GM12878 (cell line): ENCODE data around the gene PPARA. TPM values are rescaled to one million over a fixed set of nuclear protein-coding genes. Genes with fewer than 3 reads are reported as not detected.

ENCODE experiments used
- ATAC-seq: fragments of 200-7000 bp; cut with Tn5 transposase; 3 replicates; pipeline ENCODE4 v1.9.1; 2020; ENCODE audit warnings: mild to moderate bottlenecking, moderate library complexity
- BruUV-seq: library from RNA; stranded (reverse); fragments of 400-500 nt; replicated peaks from 2 replicates; lab custom pipeline; 2021; lab: Mats Ljungman, UMichigan
- CTCF ChIA-PET: fragments of 300-600 bp; sonication (Branson Sonifier 250); formaldehyde crosslinking; extraction: SDS; loops from one replicate; lab custom pipeline; 2021; ENCODE audit warnings: inconsistent platforms; lab: Yijun Ruan, JAX
- POLR2A ChIA-PET: fragments of 350-600 bp; formaldehyde crosslinking; extraction: SDS; loops from one replicate; lab custom pipeline; 2021; ENCODE audit warnings: inconsistent platforms; lab: Charles Lee
- RAD21 ChIA-PET: fragments of 300-600 bp; sonication (Branson Sonifier 250); formaldehyde crosslinking; loops from one replicate; lab custom pipeline; 2023; ENCODE audit warnings: antibody characterized with exemption; ENCODE audit not compliant: unreplicated experiment; lab: Charles Lee
- SMC1A ChIA-PET: fragments of 300-600 bp; sonication (Branson Sonifier 250); formaldehyde crosslinking; loops from one replicate; lab custom pipeline; 2023; ENCODE audit not compliant: unreplicated experiment, uncharacterized antibody; lab: Charles Lee
- DNase-seq: peaks from one replicate; pipeline ENCODE4 v3.0.0-alpha.2; 2011; ENCODE audit warnings: low read depth, low spot score
- FAIRE-seq: peaks from 3 replicates; lab custom pipeline; 2011; peaks lifted over from hg19 to GRCh38; lab: Jason Lieb, UNC
- H2AFZ ChIP-seq: 2 replicates; pipeline ENCODE4 v1.6.0; 2011; ENCODE audit warnings: low read depth, low read length, control low read depth; ENCODE audit not compliant: control insufficient read depth
- H3K27ac ChIP-seq: 2 replicates; pipeline ENCODE4 v1.5.1; 2011; ENCODE audit warnings: control low read depth; ENCODE audit not compliant: control insufficient read depth, insufficient read depth
- H3K27me3 ChIP-seq, 2 experiments: replicated peaks in 1 of 2; 2 replicates each; pipeline versions ENCODE4 v1.6.0 to v1.6.1; 2011; ENCODE audit warnings: low read length in 1 of 2; ENCODE audit not compliant: control insufficient read depth in 2 of 2, insufficient read depth in 2 of 2
- H3K36me3 ChIP-seq, 2 experiments: 2 replicates each; pipeline ENCODE4 v1.5.1; 2011; ENCODE audit warnings: low read length in 1 of 2; ENCODE audit not compliant: control insufficient read depth in 2 of 2, insufficient read depth in 2 of 2
- H3K4me1 ChIP-seq: 2 replicates; pipeline ENCODE4 v1.6.1; 2011; ENCODE audit warnings: mild to moderate bottlenecking, low read length, moderate library complexity, mixed read lengths; ENCODE audit not compliant: control insufficient read depth, insufficient read depth
- H3K4me2 ChIP-seq: 2 replicates; pipeline ENCODE4 v1.6.0; 2011; ENCODE audit warnings: control low read depth; ENCODE audit not compliant: control insufficient read depth, insufficient read depth
- H3K4me3 ChIP-seq: fragments of 200-600 bp; sonication (generic); 2 replicates; pipeline ENCODE4 v1.5.1; 2016
- H3K79me2 ChIP-seq: 2 replicates; pipeline ENCODE4 v1.6.0; 2011; ENCODE audit warnings: low read length; ENCODE audit not compliant: control insufficient read depth, insufficient read depth
- H3K9ac ChIP-seq: 2 replicates; pipeline ENCODE4 v1.8.0; 2011; ENCODE audit warnings: low read length, control low read depth, mixed read lengths; ENCODE audit not compliant: control insufficient read depth, insufficient read depth
- H3K9me3 ChIP-seq: replicated peaks from 3 replicates; pipeline ENCODE4 v1.5.1; 2011; ENCODE audit warnings: mild to moderate bottlenecking, low read length; ENCODE audit not compliant: control insufficient read depth, insufficient read depth
- H4K20me1 ChIP-seq: 2 replicates; pipeline ENCODE4 v1.6.0; 2011; ENCODE audit not compliant: control insufficient read depth, insufficient read depth
- BACH1 ChIP-seq: fragments of 450-650 bp; IDR thresholded peaks from 2 replicates; pipeline ENCODE4 v1.6.1; 2017; ENCODE audit warnings: mild to moderate bottlenecking, borderline replicate concordance
- CEBPB ChIP-seq, 2 experiments: fragments of 150-350 bp in 1 of 2; IDR thresholded peaks; 2 replicates each; pipeline ENCODE4 v1.6.1; 2012 to 2014; ENCODE audit warnings: low read depth in 2 of 2, low read length in 2 of 2, borderline replicate concordance in 1 of 2, inconsistent platforms in 1 of 2
- CHD2 ChIP-seq: IDR thresholded peaks from 2 replicates; pipeline ENCODE4 v1.6.1; 2011; ENCODE audit warnings: low read depth, low read length, improper control_type of control experiment, borderline replicate concordance
- EGR1 ChIP-seq, 2 experiments: IDR thresholded peaks; 1 replicate in 1 of 2; 2 replicates in 1 of 2; pipeline ENCODE4 v1.6.1; 2011 to 2012; ENCODE audit warnings: low read depth in 2 of 2, low read length in 2 of 2, borderline replicate concordance in 1 of 2, mild to moderate bottlenecking in 1 of 2, moderate library complexity in 1 of 2
- IRF4 ChIP-seq: IDR thresholded peaks from 2 replicates; pipeline ENCODE4 v1.6.1; 2011; ENCODE audit warnings: low read depth, low read length
- JUND ChIP-seq: IDR thresholded peaks from 2 replicates; pipeline ENCODE4 v1.6.1; 2012; ENCODE audit warnings: low read depth, mild to moderate bottlenecking, low read length, improper control_type of control experiment, moderate library complexity
- NFXL1 ChIP-seq: fragments of 450-650 bp; IDR thresholded peaks from 2 replicates; pipeline ENCODE4 v1.6.1; 2017; ENCODE audit warnings: antibody characterized with exemption, mild to moderate bottlenecking, borderline replicate concordance
- POU2F2 ChIP-seq: IDR thresholded peaks from 3 replicates; pipeline ENCODE4 v1.6.1; 2011; ENCODE audit warnings: low read depth, mild to moderate bottlenecking, low read length, borderline replicate concordance
- RAD51 ChIP-seq: fragments of 450-650 bp; IDR thresholded peaks from 2 replicates; pipeline ENCODE4 v1.6.1; 2016; ENCODE audit warnings: moderate library complexity, mild to moderate bottlenecking, inconsistent platforms
- RELA ChIP-seq: fragments of 450-650 bp; IDR thresholded peaks from 2 replicates; pipeline ENCODE4 v1.8.0; 2014; ENCODE audit warnings: borderline replicate concordance; ENCODE audit not compliant: partially characterized antibody
- RUNX3 ChIP-seq: IDR thresholded peaks from 2 replicates; pipeline ENCODE4 v1.6.1; 2012; ENCODE audit warnings: low read length, inconsistent platforms
- SREBF1 ChIP-seq: IDR thresholded peaks from 2 replicates; pipeline ENCODE4 v1.6.1; 2012; ENCODE audit warnings: mild to moderate bottlenecking, low read length
- STAT3 ChIP-seq: IDR thresholded peaks from 2 replicates; pipeline ENCODE4 v1.6.1; 2011; ENCODE audit warnings: low read depth, low read length, improper control_type of control experiment
- WGBS: methylation state at CpG from one replicate; pipeline ENCODE4 v1.1.6; 2016; ENCODE audit warnings: low lambda C conversion rate; ENCODE audit not compliant: insufficient replicate concordance, insufficient coverage; ENCODE audit errors: missing lambda C conversion rate; 5-methylcytosine and 5-hydroxymethylcytosine counted together
- in situ Hi-C: fragments of 300-500 bp; cut with MboI; formaldehyde crosslinking; loops from 9 replicates; pipeline ENCODE4 v1.14.3; 2018; ENCODE audit warnings: mixed read lengths
- intact Hi-C: fragments of 100-400 bp; cut with micrococcal nuclease; formaldehyde crosslinking; loops from one replicate; pipeline ENCODE4 v1.14.2; 2022; ENCODE audit not compliant: unreplicated experiment
- polyA plus RNA-seq, 11 experiments: library from polyadenylated mRNA; depleted of rRNA in 4 of 11; unstranded in 6 of 11; stranded (reverse) in 5 of 11; fragments of >200 nt; fragmentation: Nextera tagmentation in 4 of 11; fragmentation: Illumina TruSeq in 1 of 11; extraction: Ambion mirVana in 4 of 11; extraction: Trizol in 1 of 11; gene quantifications; 1 replicate in 1 of 11; 2 replicates in 10 of 11; pipeline versions ENCODE4 v1.2.1 to v1.2.3, GENCODE V29; 2011 to 2016; ENCODE audit warnings: inconsistent platforms in 2 of 11, missing spikeins in 2 of 11, low read depth in 1 of 11
- total RNA-seq, 4 experiments: library from RNA; depleted of rRNA in 3 of 4; stranded (reverse); fragments of >200 nt in 3 of 4; fragmentation: Illumina TruSeq in 1 of 4; extraction: Trizol in 1 of 4; gene quantifications; 2 replicates each; pipeline versions ENCODE4 v1.2.1 to v1.2.3, GENCODE V29; 2013 to 2021
- TF ChIP-seq, protein P1 (sequence below): IDR thresholded peaks from 2 replicates; pipeline ENCODE4 v1.6.1; 2012; ENCODE audit warnings: low read length, inconsistent platforms
- TF ChIP-seq, protein P2 (sequence below): fragments of 450-650 bp; IDR thresholded peaks from 2 replicates; pipeline ENCODE4 v1.6.1; 2016; ENCODE audit warnings: mild to moderate bottlenecking, moderate library complexity, borderline replicate concordance
- TF ChIP-seq, protein P3 (sequence below): fragments of 150-350 bp; IDR thresholded peaks from 2 replicates; pipeline ENCODE4 v1.6.1; 2014; ENCODE audit warnings: mild to moderate bottlenecking, low read depth, low read length

PPARA gene
- total and polyA plus RNA-seq, 10 of the 15 experiments (the other 5 are each of a cell fraction or from before 2014, with no cell fraction given), result 0.72 to 10.4 (median 4.6) TPM

DNA sequence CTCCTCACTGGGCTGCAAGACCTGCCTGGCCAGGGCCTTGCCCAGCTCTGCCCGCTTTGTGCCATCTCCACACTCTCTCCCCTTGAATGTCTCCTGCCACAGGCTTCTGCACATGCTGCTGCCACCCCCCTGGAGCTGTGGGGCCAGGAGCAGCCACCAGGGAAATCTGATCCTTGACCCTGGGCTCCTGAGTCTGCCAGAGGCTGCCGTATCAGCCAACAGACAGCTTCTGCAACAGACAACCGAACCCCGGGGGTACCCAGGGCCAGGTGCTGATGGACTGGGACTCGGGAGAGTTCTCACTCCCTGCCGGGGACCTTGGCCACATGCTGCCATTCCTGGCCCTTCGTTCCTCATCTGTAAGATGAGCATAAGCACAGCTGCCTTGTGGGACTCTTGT is 3.3 kb upstream of the PPARA start (continued):
- TF ChIP-seq, protein P1, sequence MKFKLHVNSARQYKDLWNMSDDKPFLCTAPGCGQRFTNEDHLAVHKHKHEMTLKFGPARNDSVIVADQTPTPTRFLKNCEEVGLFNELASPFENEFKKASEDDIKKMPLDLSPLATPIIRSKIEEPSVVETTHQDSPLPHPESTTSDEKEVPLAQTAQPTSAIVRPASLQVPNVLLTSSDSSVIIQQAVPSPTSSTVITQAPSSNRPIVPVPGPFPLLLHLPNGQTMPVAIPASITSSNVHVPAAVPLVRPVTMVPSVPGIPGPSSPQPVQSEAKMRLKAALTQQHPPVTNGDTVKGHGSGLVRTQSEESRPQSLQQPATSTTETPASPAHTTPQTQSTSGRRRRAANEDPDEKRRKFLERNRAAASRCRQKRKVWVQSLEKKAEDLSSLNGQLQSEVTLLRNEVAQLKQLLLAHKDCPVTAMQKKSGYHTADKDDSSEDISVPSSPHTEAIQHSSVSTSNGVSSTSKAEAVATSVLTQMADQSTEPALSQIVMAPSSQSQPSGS, result no peak
- no peak for TF ChIP-seq RELA
- TF ChIP-seq, all 136 proteins: peak for 0

DNA sequence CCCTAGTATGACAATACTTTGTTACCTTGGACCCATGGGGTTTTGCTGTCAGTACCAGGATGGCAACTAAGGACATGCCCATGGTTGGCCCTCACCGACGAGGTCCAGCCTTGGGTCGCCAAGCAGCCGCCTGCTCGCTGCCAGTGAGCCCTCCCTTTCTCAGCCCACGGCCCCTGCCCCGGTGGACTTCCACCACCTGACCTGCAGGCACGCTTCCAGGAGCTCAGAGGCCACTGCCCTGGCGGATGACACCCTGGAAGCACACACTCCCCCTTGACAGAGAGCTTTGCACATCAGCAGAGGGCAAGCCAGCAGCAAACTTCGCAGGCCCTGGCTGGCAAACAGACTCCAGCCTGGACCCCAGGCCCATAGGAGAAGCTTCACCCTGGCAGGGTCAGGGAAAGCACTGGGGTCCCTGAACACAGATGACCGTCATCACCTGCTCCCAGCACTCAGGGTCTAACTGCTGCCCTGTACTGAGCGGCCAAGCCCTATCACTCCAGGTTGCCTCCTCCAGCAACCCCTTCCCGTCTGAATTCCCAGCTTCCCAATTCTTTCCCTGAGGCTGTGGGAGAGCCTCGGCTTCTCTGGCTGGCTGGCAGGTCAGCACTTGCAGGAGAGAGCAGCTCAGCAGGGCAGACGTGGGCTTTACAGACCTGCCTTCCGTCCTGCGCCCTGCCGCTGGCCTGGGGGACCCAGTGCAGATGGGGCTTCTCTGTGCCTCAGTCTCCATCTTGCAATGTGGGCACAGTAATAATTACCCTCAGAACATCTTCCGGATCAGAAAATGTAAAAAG is 2.7 kb upstream of the PPARA start:
- Histone ChIP-seq H3K27me3 (peaks cover 9% of the 10 kb centered on the region in 2 experiments), H3K36me3 (no peaks in the 10 kb centered on the region), H3K79me2 (peaks cover 5% of the 10 kb centered on the region), H3K4me1 (peaks cover 7% of the 10 kb centered on the region), H3K27ac (no peak overlapping the region), H3K9ac (no peak overlapping the region), H3K4me2 (no peak overlapping the region), H2AFZ (no peak overlapping the region), H3K4me3 (no peak overlapping the region), H3K9me3 (no peaks in the 10 kb centered on the region), H4K20me1 (0 out of 2 replicates have a peak, but pooled peaks cover 2% of the 10 kb centered on the region)
- 51% methylated on average over 19 of the region's 19 CpGs for WGBS
- FAIRE-seq (no peak), DNase-seq (no peak), ATAC-seq (no peak)
- ChIA-PET SMC1A (no interaction called here), RAD21 (no interaction called here), CTCF (no interaction called here), POLR2A (no interaction called here)
- in situ Hi-C loops (no loop called here), intact Hi-C loops (no loop called here)
- BruUV-seq, result no TSS peak
- TF ChIP-seq CHD2 (no peak), STAT3 (no peak), BACH1 (no peak), EGR1 (IDR thresholded peaks at IDR 0.05; ENCODE audit: borderline replicate concordance in 1 of 2, low read depth in 2 of 2, low read length in 2 of 2) (no peak), JUND (no peak), CEBPB (IDR thresholded peaks at IDR 0.05; ENCODE audit: borderline replicate concordance in 1 of 2, low read depth in 2 of 2, low read length in 2 of 2) (no peak), POU2F2 (no peak), NFXL1 (no peak), SREBF1 (no peak), RAD51 (no peak), RUNX3 (no peak), IRF4 (no peak)
- TF ChIP-seq, protein P2, sequence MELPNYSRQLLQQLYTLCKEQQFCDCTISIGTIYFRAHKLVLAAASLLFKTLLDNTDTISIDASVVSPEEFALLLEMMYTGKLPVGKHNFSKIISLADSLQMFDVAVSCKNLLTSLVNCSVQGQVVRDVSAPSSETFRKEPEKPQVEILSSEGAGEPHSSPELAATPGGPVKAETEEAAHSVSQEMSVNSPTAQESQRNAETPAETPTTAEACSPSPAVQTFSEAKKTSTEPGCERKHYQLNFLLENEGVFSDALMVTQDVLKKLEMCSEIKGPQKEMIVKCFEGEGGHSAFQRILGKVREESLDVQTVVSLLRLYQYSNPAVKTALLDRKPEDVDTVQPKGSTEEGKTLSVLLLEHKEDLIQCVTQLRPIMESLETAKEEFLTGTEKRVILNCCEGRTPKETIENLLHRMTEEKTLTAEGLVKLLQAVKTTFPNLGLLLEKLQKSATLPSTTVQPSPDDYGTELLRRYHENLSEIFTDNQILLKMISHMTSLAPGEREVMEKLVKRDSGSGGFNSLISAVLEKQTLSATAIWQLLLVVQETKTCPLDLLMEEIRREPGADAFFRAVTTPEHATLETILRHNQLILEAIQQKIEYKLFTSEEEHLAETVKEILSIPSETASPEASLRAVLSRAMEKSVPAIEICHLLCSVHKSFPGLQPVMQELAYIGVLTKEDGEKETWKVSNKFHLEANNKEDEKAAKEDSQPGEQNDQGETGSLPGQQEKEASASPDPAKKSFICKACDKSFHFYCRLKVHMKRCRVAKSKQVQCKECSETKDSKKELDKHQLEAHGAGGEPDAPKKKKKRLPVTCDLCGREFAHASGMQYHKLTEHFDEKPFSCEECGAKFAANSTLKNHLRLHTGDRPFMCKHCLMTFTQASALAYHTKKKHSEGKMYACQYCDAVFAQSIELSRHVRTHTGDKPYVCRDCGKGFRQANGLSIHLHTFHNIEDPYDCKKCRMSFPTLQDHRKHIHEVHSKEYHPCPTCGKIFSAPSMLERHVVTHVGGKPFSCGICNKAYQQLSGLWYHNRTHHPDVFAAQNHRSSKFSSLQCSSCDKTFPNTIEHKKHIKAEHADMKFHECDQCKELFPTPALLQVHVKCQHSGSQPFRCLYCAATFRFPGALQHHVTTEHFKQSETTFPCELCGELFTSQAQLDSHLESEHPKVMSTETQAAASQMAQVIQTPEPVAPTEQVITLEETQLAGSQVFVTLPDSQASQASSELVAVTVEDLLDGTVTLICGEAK, result no peak
- TF ChIP-seq, protein P3, sequence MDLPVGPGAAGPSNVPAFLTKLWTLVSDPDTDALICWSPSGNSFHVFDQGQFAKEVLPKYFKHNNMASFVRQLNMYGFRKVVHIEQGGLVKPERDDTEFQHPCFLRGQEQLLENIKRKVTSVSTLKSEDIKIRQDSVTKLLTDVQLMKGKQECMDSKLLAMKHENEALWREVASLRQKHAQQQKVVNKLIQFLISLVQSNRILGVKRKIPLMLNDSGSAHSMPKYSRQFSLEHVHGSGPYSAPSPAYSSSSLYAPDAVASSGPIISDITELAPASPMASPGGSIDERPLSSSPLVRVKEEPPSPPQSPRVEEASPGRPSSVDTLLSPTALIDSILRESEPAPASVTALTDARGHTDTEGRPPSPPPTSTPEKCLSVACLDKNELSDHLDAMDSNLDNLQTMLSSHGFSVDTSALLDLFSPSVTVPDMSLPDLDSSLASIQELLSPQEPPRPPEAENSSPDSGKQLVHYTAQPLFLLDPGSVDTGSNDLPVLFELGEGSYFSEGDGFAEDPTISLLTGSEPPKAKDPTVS, result no peak
